Hematopoietic multipotent progenitor cell treated with erythropoietin and hydrocortisone succinate and interleukin-3 and kit ligand, for 8 days (in vitro differentiated cells): ENCODE data around the gene IGSF21.

ENCODE experiments used
- DNase-seq: peaks from one replicate; pipeline ENCODE4 v3.0.0-alpha.2; 2015

The IGSF21 gene

DNA sequence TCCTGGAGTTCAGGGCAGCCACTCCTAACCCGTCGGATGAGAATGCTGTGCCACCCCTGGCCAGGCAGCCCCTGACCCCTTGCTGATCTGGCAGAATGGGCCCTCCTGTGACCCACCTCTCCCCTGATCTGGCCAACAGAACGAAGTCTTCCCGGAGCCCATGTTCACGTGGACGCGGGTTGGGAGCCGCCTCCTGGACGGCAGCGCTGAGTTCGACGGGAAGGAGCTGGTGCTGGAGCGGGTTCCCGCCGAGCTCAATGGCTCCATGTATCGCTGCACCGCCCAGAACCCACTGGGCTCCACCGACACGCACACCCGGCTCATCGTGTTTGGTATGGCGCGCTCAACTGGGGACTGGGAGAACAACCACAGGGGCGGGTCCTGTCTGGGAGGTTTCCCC lies 269.1 kb downstream of the IGSF21 start:
- DNase-seq, result no peak

DNA sequence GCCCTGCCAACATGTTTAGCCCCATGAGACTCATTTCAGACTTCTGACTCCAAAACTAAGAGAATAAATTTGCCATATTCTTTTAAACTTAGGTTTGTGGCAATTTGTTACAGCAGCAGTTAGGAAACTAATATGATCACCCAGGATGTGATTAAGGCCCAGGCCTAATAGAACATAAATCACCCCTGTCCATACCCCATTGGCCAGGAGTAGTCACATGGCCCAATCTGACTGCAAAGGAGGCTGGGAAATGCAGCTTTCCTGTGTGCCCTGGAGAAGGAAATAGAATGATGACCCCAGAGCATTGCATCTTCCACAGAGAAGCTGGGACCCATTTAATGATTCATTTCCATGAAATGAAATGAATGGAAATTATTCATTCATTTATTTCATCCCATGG lies 272.7 kb downstream of the IGSF21 start:
- DNase-seq, result no peak

DNA sequence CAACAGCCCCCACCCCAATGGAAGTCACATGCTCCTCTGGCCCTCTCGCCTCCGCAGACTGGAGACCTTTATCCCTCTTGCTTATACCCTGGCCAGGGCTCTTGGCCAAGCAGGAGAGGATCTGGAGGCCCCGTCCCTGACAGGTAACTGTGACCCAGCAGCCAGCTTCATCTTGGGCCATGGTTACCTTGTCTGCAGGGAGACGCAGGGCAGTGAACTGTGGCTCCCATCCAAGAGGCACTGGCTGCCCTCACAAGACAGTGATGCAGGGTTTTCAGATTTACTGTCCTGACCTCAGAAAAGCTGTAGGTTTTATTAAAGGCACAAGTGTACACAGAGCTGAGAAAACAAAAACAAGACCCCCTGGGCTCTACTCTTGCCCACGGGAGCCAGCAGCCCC lies 276.5 kb downstream of the IGSF21 start:
- no peak for DNase-seq

DNA sequence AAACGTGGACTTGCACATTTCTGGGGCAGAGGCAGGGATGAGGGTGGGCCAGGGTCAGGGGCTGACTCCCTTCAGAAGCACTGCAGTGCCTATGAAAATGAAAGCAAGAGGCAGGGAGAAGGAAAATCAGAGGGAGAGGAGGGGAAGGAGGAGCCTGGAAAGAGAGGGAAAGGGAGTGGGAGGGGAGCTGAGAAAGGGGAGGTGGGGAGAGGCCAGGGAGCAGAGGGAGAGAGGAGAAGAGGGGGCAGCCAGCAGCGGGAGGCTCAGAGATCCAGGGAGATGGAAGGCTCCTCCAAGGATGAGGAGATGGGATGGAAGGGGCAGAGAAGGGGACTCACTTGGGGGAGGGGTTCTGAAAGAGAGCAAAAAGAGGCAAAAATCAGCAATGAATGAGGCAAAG lies 276.9 kb downstream of the IGSF21 start:
- DNase-seq, result no peak

DNA sequence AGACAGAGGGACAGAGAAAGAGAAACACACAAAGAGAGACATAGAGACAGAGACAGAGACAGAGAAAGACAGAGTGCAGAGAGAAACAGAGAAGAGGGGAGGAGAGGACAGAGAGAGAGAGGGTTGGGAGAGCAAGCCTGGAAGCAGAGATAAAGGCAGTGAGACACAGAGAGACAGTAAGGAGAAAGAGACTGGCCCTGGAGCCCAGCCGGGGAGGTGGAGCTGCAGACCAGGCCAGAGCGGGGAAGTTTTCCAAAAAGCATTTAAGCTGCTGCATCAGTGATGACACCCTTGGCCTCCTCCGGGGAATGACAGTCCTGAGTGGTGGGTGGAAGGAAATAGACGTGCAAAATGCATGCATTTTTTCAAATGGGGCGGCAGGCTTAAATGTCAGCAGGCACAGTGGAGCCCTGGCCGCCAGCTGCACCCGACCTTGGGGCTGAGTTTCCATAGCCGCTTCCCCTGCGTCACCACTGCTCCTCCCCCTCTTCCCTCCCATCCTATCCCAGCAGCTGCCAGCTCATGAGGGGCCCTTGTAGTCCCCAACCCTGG lies 277.7 kb downstream of the IGSF21 start:
- no peak for DNase-seq

DNA sequence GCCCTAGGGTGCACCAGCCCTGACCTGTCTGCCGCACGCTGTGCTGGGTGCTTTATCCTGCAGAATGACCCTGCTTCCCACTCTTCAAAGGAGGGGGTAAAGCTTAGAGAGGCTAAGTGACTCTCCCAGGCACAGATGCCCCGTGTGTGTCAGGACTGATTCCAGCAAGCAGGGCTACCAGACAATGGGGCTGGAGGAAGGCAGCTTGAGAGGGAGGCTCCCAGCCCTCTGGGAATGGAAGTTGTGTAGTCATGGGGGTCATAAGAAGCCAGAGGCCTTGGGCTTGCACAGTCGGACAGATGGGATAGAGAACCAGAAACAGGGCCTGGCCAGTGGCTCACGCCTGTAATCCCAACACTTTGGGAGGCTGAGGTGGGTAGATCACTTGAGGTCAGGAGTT lies 279.0 kb downstream of the IGSF21 start:
- DNase-seq, result no peak

DNA sequence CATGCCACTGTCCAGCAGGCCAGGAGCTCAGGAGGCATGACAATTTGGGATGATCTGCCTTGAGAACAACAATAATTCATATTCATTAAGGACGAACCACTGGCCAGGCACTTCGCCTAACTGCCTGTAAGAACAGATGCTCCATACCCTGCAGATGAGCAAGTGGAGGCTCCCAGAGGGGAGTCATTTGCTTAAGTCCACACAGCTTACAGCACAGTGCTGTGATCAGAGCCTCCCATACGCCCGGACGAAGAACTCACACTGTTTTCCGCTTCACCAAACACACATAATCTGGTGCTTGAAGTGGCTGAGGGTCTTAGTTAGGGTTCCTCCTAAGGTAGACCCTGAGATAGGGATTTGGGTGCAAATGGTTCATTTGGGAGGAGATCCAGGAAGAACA lies 279.7 kb downstream of the IGSF21 start:
- no peak for DNase-seq

DNA sequence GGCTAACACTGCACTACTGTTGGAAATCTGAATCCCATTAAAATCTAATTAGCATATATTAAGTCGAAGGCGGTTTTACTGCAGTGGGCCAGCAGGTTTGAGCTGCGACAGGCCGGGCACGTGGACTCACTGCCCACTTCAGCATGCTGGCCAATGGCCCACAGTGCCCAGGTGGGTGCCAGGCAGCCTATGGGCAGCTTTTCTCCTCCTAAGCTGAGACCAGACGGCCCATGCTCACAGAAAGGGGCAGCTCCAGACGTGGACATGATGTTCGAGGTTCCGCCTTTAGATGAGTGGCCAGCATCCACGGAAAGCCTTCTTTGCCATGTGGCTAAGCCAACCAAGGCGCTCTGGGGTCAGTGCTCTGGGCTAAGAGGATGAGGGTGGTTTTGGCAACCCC lies 283.4 kb downstream of the IGSF21 start:
- DNase-seq, result no peak

DNA sequence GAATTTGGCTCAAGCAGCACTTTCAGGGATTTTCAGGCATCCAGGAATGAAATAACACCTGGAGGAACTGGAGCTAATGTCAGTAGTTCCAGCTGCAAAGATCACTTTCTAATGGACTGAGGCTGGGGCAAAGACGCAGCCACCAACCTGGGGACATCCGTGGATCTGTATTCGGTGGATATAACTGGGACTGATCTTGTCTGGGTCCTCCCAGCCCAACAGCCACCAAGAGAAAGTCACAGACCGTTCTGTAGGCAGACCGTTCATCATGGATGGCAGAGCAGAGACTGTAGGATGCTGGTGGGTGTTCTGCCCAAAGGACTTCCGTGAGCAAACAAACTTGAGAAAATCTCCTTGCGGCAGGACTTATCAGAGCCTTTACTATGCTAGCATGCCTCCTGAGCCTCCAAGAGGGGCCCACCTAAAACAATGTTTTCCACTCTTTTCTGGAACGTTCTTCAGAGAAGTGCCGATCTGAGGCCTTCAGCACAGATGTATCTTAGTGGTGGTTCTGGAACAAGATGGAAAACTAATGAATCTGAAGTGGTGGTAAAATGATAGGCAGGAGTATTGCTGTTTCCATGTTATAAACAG lies 287.1 kb downstream of the IGSF21 start:
- DNase-seq, result no peak

DNA sequence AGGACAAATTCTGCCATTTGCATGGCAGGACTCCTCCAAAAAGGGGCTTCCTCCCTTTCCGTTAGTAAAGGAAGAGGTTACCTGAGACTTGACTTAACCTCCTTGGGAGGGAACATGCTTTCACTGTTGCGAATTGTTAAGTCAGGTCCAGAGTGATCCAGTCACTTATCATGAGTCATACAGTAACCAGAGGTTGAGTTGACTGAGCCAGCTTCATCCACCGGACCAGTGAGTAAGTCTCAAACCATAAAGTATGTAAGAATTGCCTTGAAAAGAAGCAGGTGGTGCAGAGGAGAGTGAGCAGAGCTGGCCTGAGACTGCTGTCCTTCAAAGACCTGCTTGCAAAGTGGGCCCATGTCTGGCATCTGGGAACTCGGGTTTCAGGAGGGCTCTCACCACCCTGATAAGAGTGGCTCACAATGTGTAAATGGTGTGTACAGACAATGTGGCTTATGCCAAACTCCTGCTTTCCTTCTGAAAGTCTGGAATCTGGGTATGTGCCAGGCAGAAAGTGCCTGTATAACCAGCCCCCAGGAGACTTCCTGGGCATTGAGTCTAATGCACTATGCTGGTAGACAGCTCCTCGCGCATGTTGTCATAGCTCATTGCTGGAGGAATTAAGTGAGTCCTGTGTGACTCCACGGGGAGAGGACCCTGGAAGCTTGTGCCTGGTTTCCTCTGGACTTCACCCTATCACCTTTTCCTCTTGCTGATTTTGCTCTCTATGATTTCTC lies 288.8 kb downstream of the IGSF21 start:
- DNase-seq, result no peak

DNA sequence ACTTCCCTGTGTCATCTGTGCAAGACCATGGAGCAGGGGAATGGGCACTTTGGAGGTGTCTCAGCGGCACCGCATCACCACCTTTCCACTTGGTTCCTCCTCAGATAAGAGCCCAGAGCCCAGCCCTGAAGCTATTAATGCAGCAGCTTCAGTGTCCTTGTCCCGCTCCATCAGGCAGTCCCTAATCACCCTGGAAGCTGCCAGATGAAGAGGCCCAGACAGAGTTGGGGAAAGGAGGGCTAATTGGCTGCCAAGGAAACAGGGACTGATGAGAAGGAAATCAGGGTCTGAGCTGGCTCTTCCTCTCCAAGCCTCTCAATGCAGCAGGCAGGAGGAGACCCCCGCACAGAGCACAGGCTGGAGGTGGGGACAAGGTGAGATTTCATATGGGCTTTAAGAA lies 290.0 kb downstream of the IGSF21 start:
- no peak for DNase-seq

DNA sequence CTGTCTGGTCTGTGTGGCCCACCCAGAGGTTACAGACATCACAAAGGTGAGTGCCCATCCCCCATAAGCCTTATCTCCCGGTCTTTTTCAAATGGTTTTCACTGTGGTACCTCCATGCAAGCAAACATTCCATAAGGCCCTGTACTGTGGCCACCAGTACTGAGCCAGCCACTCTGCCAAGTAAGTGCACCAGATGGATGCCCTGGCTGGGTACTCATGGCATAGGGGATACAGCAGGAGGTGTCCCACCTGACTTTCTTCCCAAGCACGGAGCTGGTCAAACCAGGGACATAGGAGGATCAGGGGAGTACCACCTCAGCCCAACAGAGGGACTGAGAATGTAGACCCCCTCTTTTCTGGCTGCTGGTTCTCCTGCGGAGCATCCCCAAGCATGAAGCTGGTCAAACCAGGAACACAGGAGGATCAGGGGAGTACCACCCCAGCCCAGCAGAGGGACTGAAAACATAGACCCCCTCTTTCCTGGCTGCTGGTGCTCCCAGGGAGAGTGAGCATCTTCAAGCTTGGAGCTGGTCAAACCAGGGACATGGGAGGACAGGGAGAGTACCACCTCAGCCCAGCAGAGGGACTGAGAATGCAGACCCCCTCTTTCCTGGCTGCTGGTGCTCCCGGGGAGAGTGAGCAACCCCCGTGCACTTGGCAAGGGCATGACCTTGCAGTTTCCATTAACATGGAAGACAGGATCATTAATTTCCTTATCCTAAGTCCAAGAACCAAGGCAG lies 291.4 kb downstream of the IGSF21 start:
- DNase-seq, result no peak

DNA sequence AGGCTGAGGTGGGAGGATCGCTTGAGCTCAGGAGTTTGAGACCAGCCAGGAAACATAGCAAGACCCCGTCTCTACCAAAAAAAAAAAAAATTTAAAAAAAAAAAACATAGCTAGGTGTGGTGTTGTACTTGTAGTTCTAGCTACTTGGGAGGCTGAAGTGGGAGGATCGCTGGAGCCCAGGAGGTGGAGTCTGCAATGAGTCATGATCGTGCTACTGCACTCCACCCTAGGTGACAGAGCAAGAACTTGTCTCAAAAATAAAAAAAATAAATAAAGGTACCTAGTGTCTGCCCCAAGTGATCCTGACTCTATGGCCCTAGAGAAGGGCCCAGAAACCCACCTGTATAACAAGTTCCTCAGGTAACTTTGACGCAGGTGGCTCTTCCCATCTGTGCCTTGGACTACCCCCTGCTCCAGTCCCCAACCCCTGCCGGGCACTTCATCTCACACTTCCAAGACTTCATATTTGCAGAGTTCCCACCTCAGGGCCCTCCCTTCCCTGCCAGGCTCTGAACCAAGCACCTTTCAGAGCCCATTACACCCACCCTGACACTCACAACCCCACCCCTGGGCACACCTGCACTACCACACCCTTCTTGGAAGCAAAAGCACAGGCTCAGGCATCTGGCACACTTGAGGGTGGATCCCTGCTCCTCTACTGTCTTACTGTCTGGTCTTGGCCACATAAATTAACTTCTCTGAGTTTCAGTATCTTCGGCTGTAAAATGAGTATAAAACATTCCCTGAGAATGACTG lies 292.9 kb downstream of the IGSF21 start:
- DNase-seq, result no peak

DNA sequence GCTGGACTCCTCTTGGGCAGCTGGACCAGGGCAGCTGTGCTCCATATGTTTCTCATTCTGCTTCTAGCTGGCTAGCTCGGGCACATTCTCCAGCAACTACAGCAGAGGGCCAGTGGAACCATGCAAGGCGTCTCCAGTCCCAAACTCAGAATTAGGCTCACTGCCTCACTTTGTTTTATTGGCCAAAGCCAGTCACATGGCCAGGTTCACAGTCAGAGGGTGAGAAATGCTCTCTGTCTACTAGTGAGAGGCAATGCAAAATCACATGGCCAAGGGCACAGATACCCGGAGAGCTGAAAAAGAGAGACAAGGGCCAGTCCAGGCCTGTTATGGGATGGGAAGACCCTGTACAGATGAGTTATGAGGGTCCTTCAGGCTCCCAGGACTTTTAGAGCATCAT lies 294.3 kb downstream of the IGSF21 start:
- DNase-seq, result no peak

DNA sequence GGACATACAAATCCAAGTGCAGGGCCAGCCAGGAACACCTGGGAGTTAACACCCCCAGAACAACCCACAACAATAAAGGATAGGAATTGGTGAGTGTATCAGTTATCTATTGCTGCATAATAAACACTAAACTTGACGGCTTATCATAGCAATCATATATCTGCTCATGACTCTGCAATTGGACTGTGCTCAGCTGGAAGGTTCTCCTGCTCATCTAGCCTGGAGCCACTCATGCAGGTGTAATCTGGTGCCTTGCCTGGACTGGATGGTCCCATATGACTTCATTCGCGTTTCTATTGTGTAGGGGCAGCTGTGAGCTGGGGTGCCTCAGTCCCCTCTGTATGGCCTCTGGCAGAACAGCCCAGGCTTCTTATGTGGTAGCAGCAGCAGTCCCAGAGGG lies 296.9 kb downstream of the IGSF21 start:
- DNase-seq, result no peak

DNA sequence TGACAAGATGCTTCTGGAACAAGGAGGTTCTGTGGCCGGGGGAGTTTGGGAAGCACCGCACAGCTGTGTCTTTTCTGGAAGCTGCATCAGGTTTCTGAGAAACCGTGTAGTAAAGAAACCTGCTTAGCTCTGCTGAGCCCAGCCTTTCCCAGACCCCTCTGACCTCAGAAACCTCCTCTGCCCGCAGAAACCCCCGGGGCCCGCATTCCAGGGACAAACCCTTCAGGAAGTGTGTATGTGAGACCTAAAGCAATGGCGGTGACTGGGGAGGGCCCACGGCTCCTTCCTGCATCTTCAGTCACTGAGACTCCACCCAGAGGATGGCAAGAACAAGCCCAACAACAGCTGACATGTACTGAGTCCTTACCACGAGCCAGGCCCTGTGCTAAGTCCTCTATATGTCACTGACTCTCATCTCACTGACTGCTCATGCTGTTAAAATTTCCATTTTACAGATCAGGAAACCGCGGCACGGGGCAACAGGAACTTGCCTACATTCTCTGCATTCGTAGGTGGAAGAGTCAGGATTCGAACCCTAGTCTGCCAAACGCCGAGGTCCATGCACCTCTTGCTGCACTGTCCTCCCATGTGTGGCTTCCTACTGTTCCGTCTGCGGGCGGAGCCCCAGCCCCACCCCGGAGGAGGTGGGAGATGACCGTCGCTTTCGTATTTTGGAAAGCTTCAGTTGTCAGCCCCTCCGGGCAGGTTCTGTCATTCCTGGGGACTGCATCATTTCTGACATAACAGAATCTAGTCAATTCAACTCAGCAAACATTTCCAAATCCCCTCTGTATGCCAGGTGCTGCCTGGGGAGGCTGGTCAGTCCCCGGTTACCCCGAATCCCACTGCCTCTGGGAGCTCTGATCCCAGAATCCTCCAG lies 299.8 kb downstream of the IGSF21 start:
- no peak for DNase-seq

DNA sequence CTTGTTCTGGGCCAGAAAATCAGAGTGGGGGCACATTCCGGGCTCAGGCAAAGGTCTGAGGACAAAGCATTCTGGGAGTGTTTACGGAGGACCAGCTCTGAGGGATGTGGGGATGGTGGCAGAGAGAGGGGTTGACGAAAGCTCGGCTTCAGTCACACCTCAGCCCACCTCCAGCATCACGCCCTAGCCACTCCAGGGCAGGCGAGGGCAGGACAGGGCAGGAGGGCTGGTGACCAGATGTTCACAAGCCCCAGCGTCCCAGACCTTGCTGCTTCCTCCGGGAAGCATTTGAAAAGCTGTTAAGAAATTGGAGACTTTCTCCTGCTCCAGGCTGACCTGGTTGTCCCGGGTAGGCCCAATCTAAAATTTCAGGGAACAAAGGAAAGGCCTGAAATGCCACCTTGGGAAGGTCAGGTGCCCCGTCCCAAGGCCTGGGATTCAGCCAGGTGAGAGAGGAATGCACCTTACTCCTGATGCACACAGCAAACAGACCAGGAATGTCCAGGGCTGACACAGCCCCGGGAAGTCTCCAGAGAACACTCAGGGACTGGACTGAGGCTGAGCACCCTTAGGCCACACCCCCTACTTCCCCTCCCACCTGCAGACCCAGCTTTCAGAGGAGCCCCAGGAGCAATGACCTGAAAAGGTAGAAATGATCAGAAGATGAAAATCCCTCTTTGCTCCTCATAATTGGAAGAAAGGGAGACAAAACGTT lies 301.2 kb downstream of the IGSF21 start:
- no peak for DNase-seq

DNA sequence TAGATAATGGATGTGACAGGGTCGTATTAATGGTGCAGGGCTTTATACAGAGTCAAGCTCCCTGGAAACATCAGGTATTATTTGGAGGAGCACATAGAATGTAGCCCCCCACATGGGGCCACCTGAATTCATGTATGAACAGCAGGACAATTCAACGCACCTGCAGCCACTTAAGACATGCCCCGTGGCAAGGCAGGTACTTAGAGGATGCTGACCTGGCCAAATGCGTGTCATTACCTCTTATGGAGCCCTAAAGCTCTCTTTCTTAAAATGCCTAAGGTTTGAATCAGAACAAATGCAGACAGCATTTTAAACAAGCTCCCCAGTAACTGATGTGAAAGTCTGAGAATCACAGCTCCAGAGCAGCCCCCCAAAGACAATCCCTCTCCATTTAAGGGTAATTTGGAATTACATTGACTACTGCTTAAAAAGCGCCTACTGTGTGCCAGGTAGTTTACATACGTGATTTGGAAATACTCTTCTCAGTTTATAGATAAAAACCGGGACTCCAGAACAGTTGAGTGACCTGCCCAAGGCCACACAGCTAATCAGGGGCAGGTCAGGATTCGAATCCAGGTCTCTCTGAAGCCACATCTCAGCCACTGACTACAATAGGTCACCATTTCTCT lies 302.1 kb downstream of the IGSF21 start:
- no peak for DNase-seq

DNA sequence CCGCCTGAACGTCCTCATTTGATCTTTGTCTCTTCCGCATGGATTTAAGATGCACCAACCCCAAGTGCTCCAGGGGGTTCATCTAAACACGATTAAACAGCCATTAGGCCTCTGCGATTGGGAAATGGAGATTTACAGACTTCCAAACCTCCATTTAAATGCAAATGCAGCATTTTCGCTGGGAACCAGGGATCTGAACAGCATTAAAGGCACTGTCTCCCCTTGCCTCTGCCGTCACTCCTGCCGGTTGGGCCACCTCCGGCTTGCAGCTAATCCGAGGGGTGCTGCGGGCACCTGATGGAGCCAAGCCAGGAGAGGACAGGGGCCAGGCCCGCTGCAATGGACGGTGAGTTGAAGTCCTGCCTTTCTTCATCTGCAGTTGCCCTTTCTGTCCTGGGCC lies 302.8 kb downstream of the IGSF21 start:
- DNase-seq, result no peak

DNA sequence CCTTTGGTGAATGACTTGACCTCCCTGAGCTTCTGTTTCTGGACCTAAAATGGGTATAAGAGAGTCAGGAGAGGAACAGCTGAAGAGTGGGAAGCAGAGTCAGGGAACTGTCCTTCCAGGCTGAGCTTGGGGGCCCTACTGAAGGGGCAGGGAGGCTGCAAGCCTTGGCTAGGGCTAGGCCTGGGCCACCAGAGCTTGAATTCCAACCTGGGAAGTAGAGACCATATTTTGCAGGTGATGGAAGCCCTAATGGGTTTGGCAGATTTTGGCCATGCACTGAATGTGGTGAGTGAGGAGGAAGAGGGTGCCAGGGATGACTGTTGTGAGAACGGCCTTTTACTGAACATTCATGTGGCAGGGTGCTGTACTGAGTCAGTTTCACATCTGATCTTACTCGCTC lies 303.7 kb downstream of the IGSF21 start:
- no peak for DNase-seq
